ENCODE data around the gene HSPA12A.

- TF ChIP-seq CTCF (conservative IDR thresholded peaks at IDR 0.05 in 1 of 2, IDR thresholded peaks at IDR 0.05 in 1 of 2; ENCODE audit: low read depth in 1 of 2, low read length in 2 of 2), result no peak
- TF ChIP-seq EZH2 (IDR thresholded peaks at IDR 0.05; ENCODE audit: low read length, missing control alignments), result no peak
Observed at GRCh38 chr10:116704926-116705325, 37.4 kb downstream of the HSPA12A start.

All from fibroblast of lung (primary cell).